Activated CD4-positive, alpha-beta T cell treated with anti-CD3 and anti-CD28 coated beads, Interleukin-2, amount 50 U/mL, for 4 hours (primary cell): ENCODE measurements around the gene FKBP6.
"Not testable (repeated sequence)": the region's sequence is repeated elsewhere in the genome, so short reads cannot be mapped to it uniquely, and the experiment has no call there.

Experiments
- DNase-seq, 2 experiments: peaks; one replicate each; pipeline ENCODE4 v3.0.0-alpha.2; 2020

Gene FKBP6

DNA sequence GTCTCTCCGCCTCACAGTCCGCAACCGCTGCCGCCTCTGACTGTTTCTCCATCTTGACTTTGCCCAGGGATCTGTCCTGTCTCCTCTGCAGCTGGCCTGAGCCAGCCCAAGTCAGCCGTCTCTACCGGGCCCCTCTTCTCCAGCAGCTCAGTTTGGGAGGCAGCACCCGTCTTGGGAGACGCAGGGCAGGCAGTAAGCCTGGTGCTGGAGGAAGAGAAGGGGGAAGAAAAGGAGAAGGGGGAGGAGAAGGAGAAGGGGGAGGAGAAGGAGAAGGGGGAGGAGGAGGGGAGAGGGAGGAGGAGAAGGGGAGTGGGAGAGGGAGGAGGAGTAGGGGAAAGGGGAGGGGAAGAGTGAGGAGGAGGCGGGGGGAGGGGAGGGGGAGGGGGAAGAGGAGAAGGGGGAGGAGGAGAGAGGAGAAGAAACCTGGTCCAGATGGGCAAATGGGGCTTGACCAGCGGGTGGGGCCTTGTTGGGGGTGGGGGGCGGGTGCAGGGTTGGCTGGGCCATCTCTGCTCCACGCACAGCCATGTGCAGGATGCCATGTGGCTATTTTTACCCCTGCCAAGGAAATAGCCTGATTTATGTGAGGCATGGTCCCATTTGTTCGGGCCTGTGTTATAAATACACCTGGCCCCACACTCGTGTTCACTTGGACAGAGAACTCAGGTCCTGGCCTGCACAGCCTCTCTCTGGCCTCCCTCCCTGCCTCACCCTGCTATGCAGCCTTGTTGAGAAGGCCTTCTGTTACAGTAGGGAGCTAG, 69.7 kb downstream of the FKBP6 start:
- no peak for DNase-seq

DNA sequence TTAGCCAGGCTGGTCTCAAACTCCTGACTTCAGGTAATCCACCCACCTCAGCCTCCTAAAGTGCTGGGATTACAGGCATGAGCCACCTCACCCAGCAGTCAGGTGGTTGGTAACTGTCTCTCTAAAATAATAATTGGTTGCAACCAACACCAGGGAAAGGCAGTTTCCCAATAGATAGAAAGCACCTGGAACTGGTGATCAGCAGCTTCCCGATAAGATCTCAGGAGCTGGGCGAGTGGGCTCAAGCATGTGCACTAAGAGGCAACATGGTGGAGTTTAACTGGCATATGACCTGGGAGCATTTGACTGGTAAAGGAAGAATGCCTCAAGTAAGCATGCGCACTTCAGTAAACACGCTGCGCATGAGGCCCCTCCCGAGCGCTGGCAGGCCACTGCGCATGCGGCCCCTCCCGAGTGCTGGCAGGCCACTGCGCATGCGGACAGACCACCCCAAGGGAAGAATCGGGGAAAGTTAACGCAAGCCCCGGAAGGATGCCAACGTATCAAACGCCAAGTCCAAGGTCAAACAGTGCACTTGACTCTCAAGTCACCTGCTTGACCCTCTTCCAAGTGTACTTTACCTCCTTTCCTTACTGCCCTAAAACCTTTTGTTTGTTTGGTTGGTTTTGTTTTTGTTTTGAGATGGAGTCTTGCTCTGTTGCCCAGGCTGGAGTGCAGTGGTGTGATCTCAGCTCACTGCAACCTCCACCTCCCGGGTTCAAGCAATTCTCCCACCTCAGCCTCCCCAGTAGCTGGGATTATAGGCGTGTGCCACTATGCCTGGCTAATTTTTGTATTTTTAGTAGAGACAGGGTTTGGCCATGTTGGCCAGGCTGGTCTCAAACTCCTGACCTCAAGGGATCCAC, 71.5 kb downstream of the FKBP6 start:
- peak; percentile 16 to 18 for DNase-seq

DNA sequence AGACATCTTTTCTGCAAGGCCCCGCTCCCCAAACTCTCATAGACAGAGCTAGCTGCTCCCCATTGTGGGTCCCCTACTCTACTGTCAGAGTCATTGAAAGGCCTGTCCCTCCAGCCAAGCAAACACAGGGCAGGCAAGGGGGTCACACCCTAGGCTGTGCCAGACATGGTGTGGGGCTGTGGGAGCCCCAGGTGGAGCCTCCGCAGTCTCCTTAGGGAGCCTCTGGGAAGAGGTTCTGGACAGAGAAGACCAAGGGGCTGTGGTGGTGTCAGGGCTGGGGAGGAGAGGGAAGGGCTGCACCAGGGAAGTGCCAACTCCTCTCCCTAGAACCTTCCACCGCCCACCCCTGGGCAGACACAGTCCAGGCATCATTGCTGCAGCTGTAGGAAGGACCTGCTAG, 76.9 kb downstream of the FKBP6 start:
- not testable (repeated sequence) for DNase-seq
